Tibial nerve (tissue), 4 donors: Measurements from ENCODE around the gene DLG1. TPM values are rescaled to one million over a fixed set of nuclear protein-coding genes. Genes with fewer than 3 reads are reported as not detected.
"Not testable (repeated sequence)": the region's sequence is repeated elsewhere in the genome, so short reads cannot be mapped to it uniquely, and the experiment has no call there.

Experiments
- DNase-seq, 2 donors: peaks; one replicate each; pipeline ENCODE4 v3.0.0-alpha.2; 2019; ENCODE audit warnings: low spot score in 2 of 2
- H3K27ac ChIP-seq, 4 donors: fragments of 200-600 bp; sonication (generic) in 3 of 4; one replicate each; pipeline ENCODE4 v1.5.1; 2017 to 2019; ENCODE audit warnings: mild to moderate bottlenecking in 1 of 4
- H3K27me3 ChIP-seq, 2 donors: fragments of 200-600 bp; sonication (generic) in 1 of 2; one replicate each; pipeline versions ENCODE4 v1.5.1 to v1.6.0; 2017 to 2019
- H3K36me3 ChIP-seq, 3 donors: fragments of 200-600 bp; sonication (generic); one replicate each; pipeline ENCODE4 v1.5.1; 2018 to 2019
- H3K4me1 ChIP-seq, 4 donors: fragments of 200-600 bp; sonication (generic) in 3 of 4; one replicate each; pipeline ENCODE4 v1.5.1; 2017 to 2019
- H3K4me3 ChIP-seq, 4 donors: fragments of 200-600 bp; sonication (generic) in 3 of 4; one replicate each; pipeline ENCODE4 v1.5.1; 2017 to 2019; ENCODE audit warnings: mild to moderate bottlenecking in 1 of 4, moderate library complexity in 1 of 4
- H3K9me3 ChIP-seq, 4 donors: fragments of 200-600 bp; sonication (generic) in 3 of 4; one replicate each; pipeline ENCODE4 v1.5.1; 2017 to 2019
- CTCF ChIP-seq, 5 experiments: fragments of 200-600 bp in 3 of 5; fragments of 450-650 bp in 2 of 5; sonication (generic) in 3 of 5; IDR thresholded peaks; one replicate each; pipeline ENCODE4 v1.5.1; 2016 to 2019; ENCODE audit warnings: antibody characterized with exemption in 5 of 5, mild to moderate bottlenecking in 3 of 5, moderate library complexity in 2 of 5
- EP300 ChIP-seq, 2 donors: sonication (generic); formaldehyde crosslinking; IDR thresholded peaks; one replicate each; pipeline ENCODE4 v1.6.1; 2017; ENCODE audit warnings: antibody characterized with exemption in 2 of 2, mild to moderate bottlenecking in 1 of 2
- POLR2A ChIP-seq, 2 donors: fragments of 450-650 bp; IDR thresholded peaks; one replicate each; pipeline ENCODE4 v1.6.1; 2017; ENCODE audit warnings: antibody characterized with exemption in 2 of 2, mild to moderate bottlenecking in 2 of 2, moderate library complexity in 2 of 2
- WGBS, 2 donors: methylation state at CpG; one replicate each; pipeline ENCODE4 v1.1.5; 2018; 5-methylcytosine and 5-hydroxymethylcytosine counted together
- total RNA-seq, 4 donors: library from RNA; depleted of rRNA; stranded (reverse); fragments of >200 nt; gene quantifications; one replicate each; pipeline ENCODE4 v1.1.0, GENCODE V29; 2016

DLG1 gene
- total RNA-seq, 4 donors from 2014 or later: 49.2 to 94.0 (median 71.1) TPM

- Histone ChIP-seq H3K27ac (no peak overlapping the region), H3K27me3 (no peaks in the 10 kb centered on the region), H3K9me3 (no peaks in the 10 kb centered on the region), H3K36me3 (no peaks in the 10 kb centered on the region), H3K4me3 (no peak overlapping the region), H3K4me1 (no peaks in the 10 kb centered on the region)
- DNase-seq: no peak
- no peak for TF ChIP-seq POLR2A (IDR thresholded peaks at IDR 0.05)
- TF ChIP-seq EP300 (IDR thresholded peaks at IDR 0.05): no peak
- no peak for TF ChIP-seq CTCF (IDR thresholded peaks at IDR 0.05)
- WGBS, 2 donors: 96 to 100% methylated on average over 1 of the region's 1 CpG
Measured at GRCh38 chr3:197195326-197195725, 103.1 kb downstream of the DLG1 start.

- not testable (repeated sequence) for H3K36me3 ChIP-seq, H3K4me1 ChIP-seq, H3K27ac ChIP-seq, DNase-seq, H3K4me3 ChIP-seq, H3K27me3 ChIP-seq, H3K9me3 ChIP-seq
- 89 to 91% methylated on average over 3 of the region's 3 CpGs for WGBS, 2 donors
Measured at GRCh38 chr3:197193759-197194158, 104.7 kb downstream of the DLG1 start.

GRCh38 chr3:197191897-197192296 is 106.5 kb downstream of the DLG1 start:
- Histone ChIP-seq H3K9me3 (no peaks in the 10 kb centered on the region), H3K4me1 (no peaks in the 10 kb centered on the region), H3K27me3 (no peaks in the 10 kb centered on the region), H3K27ac (no peak overlapping the region), H3K4me3 (no peak overlapping the region), H3K36me3 (no peaks in the 10 kb centered on the region)
- TF ChIP-seq EP300 (IDR thresholded peaks at IDR 0.05) (no peak), CTCF (IDR thresholded peaks at IDR 0.05) (no peak), POLR2A (IDR thresholded peaks at IDR 0.05) (no peak)
- 91 to 93% methylated on average over 2 of the region's 2 CpGs for WGBS, 2 donors
- no peak for DNase-seq

GRCh38 chr3:197189623-197190022 is 108.8 kb downstream of the DLG1 start:
- Histone ChIP-seq H3K4me3 (no peak overlapping the region), H3K9me3 (no peaks in the 10 kb centered on the region), H3K27me3 (no peaks in the 10 kb centered on the region), H3K4me1 (no peaks in the 10 kb centered on the region), H3K27ac (no peak overlapping the region), H3K36me3 (no peaks in the 10 kb centered on the region)
- 68 to 74% methylated on average over 3 of the region's 3 CpGs for WGBS, 2 donors
- DNase-seq: no peak
- TF ChIP-seq EP300 (IDR thresholded peaks at IDR 0.05) (no peak), POLR2A (IDR thresholded peaks at IDR 0.05) (no peak), CTCF (IDR thresholded peaks at IDR 0.05) (no peak)

- DNase-seq: no peak
- Histone ChIP-seq H3K4me1 (no peaks in the 10 kb centered on the region), H3K4me3 (no peak overlapping the region)
Measured at GRCh38 chr3:197188963-197189362, 109.4 kb downstream of the DLG1 start.

More at GRCh38 chr3:197188963-197189362, 109.4 kb downstream of the DLG1 start:
- Histone ChIP-seq H3K36me3 (no peaks in the 10 kb centered on the region), H3K27ac (no peak overlapping the region), H3K27me3 (no peaks in the 10 kb centered on the region), H3K9me3 (no peaks in the 10 kb centered on the region)
- no peak for TF ChIP-seq POLR2A (IDR thresholded peaks at IDR 0.05)
- TF ChIP-seq EP300 (IDR thresholded peaks at IDR 0.05): no peak
- TF ChIP-seq CTCF (IDR thresholded peaks at IDR 0.05): no peak
- 75% methylated on average over 3 of the region's 3 CpGs for WGBS, 2 donors
